GM18909 (cell line): ENCODE results near the gene ISLR2.

Experiments
- ATAC-seq: cut with Tn5 transposase; IDR thresholded peaks from one replicate; pipeline ENCODE4 v1.9.1; 2021; ENCODE audit warnings: mild to moderate bottlenecking; ENCODE audit not compliant: unreplicated experiment, poor library complexity

The ISLR2 gene

DNA sequence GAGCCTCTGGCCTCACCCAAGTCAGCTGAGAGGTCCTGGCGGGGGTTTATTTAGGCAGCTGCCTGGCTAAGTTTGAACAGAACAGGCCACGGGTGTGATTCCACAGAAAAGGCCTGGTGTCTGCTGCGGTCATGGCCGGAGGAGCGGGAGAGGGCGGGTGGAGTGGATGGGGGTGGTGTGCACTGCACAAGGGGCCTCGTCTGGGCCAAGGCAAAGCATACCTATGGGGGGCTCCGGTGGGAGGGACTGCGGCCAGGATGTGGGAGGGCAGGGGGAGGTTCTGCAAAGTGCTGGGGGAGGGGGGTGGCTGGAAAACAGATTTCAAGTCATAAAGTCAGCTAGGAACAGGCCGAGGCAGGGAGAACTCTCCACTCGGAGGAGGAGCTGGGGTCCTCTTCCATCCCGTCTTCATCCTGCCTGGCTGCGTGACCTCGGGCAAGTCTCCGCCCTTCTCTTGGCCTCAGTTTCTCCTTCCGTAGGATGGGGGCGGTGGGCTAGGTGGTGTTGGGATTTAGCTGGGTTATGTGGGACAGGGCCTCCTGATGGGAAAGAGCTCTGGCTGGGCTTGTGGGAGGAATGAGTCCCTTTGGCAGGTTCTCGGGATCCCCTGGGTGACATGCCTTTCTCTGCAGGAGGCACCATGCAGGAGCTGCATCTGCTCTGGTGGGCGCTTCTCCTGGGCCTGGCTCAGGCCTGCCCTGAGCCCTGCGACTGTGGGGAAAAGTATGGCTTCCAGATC is 44.0 kb downstream of the ISLR2 start:
- ATAC-seq = no peak

DNA sequence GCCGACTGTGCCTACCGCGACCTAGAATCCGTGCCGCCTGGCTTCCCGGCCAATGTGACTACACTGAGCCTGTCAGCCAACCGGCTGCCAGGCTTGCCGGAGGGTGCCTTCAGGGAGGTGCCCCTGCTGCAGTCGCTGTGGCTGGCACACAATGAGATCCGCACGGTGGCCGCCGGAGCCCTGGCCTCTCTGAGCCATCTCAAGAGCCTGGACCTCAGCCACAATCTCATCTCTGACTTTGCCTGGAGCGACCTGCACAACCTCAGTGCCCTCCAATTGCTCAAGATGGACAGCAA is 44.5 kb downstream of the ISLR2 start:
- ATAC-seq = no peak

DNA sequence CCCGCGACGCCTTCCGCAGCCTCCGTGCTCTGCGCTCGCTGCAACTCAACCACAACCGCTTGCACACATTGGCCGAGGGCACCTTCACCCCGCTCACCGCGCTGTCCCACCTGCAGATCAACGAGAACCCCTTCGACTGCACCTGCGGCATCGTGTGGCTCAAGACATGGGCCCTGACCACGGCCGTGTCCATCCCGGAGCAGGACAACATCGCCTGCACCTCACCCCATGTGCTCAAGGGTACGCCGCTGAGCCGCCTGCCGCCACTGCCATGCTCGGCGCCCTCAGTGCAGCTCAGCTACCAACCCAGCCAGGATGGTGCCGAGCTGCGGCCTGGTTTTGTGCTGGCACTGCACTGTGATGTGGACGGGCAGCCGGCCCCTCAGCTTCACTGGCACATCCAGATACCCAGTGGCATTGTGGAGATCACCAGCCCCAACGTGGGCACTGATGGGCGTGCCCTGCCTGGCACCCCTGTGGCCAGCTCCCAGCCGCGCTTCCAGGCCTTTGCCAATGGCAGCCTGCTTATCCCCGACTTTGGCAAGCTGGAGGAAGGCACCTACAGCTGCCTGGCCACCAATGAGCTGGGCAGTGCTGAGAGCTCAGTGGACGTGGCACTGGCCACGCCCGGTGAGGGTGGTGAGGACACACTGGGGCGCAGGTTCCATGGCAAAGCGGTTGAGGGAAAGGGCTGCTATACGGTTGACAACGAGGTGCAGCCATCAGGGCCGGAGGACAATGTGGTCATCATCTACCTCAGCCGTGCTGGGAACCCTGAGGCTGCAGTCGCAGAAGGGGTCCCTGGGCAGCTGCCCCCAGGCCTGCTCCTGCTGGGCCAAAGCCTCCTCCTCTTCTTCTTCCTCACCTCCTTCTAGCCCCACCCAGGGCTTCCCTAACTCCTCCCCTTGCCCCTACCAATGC is 45.1 kb downstream of the ISLR2 start:
- ATAC-seq = no peak

DNA sequence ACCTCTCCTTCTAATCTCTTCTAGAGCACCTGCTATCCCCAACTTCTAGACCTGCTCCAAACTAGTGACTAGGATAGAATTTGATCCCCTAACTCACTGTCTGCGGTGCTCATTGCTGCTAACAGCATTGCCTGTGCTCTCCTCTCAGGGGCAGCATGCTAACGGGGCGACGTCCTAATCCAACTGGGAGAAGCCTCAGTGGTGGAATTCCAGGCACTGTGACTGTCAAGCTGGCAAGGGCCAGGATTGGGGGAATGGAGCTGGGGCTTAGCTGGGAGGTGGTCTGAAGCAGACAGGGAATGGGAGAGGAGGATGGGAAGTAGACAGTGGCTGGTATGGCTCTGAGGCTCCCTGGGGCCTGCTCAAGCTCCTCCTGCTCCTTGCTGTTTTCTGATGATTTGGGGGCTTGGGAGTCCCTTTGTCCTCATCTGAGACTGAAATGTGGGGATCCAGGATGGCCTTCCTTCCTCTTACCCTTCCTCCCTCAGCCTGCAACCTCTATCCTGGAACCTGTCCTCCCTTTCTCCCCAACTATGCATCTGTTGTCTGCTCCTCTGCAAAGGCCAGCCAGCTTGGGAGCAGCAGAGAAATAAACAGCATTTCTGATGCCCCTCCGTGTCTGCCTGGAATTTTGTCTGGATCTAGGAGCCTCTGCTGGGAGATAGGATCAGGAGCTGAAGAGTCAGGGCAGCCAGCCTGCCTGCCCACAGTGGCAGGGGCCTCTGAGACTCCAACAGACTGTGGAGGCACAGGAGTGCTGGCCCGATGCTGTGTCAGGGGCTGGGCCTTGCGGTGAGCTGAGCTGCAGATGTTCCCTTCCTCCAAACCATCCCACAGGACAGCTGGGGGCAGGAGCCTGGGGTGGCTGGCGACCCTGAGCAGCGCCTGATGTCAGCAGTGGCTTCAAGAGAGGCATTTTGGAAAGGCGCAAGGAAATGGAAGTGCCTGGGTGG is 46.2 kb downstream of the ISLR2 start:
- ATAC-seq = no peak

DNA sequence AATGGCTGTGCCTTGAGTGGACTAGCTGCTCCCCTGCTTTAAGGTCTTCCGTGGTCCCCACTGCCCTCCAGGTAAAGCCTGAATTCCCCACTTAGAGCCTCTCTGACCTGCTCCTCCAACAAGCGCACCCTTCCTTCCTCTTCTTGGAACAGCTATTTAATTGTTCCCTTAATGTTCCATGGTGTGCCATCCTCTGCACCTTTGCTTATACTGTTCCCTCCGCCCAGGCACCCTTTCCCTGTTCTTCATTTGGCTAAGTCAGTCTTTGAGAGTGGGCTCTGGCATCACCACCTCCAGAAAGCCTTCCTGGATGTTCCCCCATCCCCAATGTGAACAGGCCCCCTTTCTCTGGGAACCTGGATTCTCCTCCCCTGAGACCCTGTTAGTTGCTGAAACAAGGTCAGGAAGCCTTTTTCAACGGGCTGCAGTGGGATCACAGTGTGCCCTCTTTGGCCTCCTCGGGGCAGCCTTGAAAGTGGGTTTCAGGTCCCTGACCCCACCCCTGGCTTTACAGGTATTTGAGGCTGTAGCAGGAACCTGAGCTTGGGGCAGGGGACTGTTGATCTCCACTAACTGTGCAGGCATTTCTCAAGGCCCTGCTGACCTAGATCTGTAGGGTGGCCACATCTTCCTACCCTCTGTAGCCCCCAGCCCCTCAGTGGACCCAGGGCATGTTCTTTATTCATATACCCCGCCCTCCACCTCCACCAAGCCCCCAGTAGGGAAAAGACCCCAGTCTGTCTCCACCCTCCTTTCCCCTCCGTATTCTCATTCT is 48.1 kb downstream of the ISLR2 start:
- no peak for ATAC-seq

DNA sequence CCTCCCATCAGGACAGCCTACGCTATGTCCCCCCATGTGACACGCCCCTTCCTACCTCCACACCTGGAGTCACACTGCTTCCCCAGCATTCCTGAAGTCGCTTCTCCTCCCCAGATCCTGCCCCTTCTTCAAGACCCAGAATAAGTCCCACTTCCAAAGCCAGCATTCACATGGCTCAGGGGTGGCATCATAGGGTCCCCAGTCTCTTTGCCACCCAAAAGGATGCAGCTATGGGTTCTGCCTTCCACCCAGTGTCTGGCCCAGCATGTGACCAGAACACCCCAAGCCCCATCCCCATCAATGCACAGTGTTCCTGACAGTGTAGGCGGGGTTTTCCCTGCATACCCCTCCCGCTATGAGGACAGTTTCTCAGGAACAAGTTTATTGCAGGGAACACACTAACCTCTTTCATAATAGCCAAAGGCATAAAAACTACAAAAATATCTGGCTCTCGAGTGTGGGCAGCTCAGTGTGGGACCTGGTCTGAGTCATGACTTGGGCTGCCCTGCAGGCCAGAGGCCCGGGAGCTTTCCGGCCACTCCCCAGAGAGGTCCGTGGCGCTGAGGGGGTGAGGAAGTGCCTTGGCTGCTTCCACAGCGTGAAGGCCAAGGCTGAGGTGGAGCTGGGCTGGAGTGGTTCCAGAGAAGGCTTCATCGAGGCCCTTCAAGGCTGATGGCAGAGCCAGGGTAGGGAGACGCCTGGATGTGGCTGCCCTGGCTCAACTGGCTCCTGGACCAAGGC is 48.9 kb downstream of the ISLR2 start:
- no peak for ATAC-seq

DNA sequence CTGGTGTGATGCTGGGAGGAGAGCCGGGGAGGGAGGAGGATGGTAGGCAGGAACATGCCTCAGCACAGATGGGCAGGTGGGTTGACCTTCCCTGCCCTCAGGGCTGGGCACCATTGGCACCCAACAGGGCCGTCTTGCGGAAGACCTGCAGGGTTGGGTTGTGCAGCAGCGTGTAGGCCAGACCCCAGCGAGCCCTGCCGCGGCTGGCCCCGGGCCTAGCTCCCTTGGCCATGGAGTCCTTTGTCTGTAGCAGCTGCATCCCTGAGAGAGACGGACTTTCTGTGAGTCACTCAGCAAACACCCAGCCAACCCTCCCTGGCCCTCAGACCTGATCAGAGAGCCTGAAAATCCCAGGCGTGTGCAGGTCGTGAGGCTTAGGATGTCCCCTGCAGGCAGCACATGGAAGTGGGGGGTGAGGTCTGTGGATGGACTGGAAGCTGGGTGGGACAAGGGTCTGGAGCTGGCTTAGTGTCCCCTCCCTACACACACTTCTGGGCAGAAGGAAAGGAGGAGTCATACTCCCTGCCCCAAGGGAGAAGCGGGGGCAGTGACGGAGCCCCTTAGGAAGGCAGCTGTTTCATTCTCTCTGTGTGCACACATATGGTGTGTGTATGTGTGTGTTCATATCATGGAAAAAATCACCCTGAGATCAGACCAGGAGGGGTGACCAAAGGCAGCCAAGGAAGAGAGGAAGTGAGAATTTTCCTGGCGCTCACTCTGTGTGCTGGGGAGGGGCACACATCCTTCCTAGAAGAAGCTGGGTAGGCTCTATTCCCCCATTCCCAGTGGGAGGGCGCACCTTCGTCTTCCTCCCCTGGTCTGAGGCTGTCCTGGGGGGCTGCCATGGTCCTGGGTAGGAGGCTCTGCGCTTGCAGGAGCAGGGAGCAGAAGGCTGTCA is 49.8 kb downstream of the ISLR2 start:
- ATAC-seq = no peak

DNA sequence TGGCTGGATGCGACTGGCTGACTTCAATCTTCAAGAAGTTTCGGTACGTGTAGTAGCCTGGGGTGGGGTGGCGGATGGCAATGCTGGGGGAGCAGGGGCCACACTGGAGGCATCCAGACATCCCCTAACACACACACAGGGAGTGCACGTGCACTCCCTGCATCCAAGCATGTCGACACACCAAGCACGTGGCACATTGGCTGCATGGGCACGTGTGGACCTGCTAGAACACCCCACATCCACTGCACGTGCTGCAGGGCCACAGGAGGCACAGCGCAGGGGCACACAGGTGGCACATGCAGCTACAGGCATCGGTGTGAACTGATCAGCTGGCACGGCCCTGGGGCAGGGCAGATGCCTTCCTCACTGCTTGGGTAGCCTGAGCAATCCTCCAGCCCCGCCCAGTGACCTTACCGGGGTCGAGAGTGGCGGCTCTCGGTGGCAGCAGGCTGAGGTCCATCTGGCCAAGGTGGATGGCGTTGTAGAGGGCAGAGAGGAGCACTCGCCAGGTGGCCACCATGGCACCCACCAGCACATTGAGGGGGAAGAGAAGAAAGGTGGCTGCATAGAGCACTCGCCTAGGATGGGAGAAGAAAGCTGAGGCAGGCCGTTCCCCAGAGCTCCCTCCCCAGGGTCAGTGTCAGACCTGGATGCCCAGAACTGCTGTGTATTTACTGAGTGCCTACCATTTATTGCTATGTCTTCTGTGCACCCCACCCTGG is 50.7 kb downstream of the ISLR2 start:
- no peak for ATAC-seq

DNA sequence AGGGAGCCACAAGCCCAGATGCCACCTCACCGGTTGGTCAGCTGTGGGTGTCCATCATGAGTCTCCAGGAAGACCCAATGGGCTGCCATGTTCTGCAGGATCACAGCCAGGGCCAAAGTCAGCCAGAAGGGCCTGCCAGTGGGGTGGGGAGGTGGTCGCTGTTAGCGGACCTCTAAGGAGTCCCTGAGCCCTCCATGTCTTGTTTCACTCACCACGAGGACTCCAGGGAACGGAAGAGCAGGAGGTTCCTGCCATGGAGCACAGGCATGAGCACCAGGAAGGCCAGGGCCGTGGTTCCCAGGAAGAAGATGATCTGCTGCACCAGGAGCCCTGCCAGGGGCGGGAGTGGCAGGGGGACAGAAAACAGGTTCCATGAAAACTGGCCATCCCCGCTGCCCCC is 51.7 kb downstream of the ISLR2 start:
- no peak for ATAC-seq

DNA sequence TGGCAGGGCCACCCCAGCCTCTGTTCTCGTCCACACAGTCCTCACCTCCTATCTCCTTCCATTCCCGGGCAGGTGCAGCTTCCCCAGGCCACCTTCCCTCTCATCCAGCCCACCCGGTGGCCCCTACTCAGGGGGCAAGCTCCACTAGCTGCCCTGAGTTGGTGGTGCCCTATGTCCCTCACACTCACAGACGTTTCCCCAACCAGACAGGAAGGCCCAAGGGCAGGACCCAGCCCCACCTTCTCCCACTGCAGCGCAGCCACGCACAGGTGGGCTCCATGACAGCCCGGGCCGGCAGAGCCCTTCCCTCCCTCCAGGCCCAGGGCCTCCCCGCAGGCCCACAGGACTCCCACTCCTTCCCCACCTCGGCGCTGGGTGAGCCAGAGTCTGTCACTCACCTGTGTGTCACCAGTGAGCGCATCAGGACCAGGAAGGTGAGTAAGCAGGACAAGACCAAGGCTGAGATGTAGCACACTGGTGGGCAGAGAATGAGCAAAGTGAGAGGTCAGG is 54.3 kb downstream of the ISLR2 start:
- no peak for ATAC-seq

DNA sequence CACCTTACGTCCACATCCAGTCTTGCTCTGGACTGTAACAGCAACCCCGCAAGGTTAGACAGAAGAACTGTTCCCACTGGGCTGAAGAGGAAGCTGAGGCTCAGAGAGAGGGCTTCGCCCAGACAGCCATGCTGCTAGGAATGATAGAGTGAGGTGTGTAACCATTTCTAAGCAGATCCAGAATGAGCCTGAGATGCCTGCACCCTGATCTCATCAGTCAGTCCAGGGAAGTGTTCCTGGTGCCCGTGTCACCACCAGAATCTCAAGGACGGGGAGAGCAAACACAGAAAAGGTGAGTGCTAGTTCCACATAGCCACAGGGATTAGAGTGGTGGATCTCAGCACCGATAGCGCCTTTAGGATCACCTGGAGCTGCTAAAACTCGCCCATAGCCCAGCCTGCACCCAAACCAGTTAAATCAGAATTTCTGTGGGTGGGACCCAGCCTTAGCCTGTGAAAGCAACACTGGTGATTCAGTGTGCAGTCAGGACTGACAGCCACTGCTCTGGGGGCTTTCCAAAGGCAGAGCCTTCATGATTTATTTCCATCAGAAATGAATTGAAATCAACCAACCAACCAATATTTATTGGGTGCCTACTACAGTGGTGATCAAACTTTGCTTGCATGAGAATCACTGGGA is 55.4 kb downstream of the ISLR2 start:
- ATAC-seq = no peak
